ENCODE measurements around the gene C19orf67.

Gene C19orf67

GRCh38 chr19:14081797-14082674, 3.5 kb downstream of the C19orf67 start:
- H3K4me3 ChIP-seq (ENCODE audit: low read depth in 1 of 2, low read length in 2 of 2): peak overlapping the region; percentile 83 to 91
- H3K9me3 ChIP-seq (ENCODE audit: control insufficient read depth in 1 of 2, low read length in 2 of 2): no peaks in the 10 kb centered on the region
- peak overlapping the region; percentile 94 for H3K27ac ChIP-seq (ENCODE audit: low read length)
- no peaks in the 10 kb centered on the region for H3K36me3 ChIP-seq (ENCODE audit: control insufficient read depth in 1 of 2, insufficient read depth in 2 of 2, low read length in 2 of 2)
- H3K4me1 ChIP-seq (ENCODE audit: control insufficient read depth in 1 of 2, insufficient read depth in 2 of 2, low read length in 2 of 2): peaks cover 7 to 18% of the 10 kb centered on the region in 2 donors
- H3K27me3 ChIP-seq (ENCODE audit: low read depth, low read length): no peaks in the 10 kb centered on the region

GRCh38 chr19:14080887-14081796, 4.4 kb downstream of the C19orf67 start:
- Histone ChIP-seq H3K9me3 (ENCODE audit: control insufficient read depth in 1 of 2, low read length in 2 of 2) (no peaks in the 10 kb centered on the region), H3K36me3 (ENCODE audit: control insufficient read depth in 1 of 2, insufficient read depth in 2 of 2, low read length in 2 of 2) (no peaks in the 10 kb centered on the region), H3K4me3 (ENCODE audit: low read depth in 1 of 2, low read length in 2 of 2) (peak overlapping the region; percentile 83 to 91), H3K27me3 (ENCODE audit: low read depth, low read length) (no peaks in the 10 kb centered on the region), H3K4me1 (ENCODE audit: control insufficient read depth in 1 of 2, insufficient read depth in 2 of 2, low read length in 2 of 2) (peaks cover 7 to 18% of the 10 kb centered on the region in 2 donors), H3K27ac (ENCODE audit: low read length) (peak overlapping the region; percentile 94)

GRCh38 chr19:14078411-14078810, 7.2 kb downstream of the C19orf67 start:
- H3K4me3 ChIP-seq (ENCODE audit: low read depth in 1 of 2, low read length in 2 of 2): no peak overlapping the region
- no peaks in the 10 kb centered on the region for H3K9me3 ChIP-seq (ENCODE audit: control insufficient read depth in 1 of 2, low read length in 2 of 2)
- H3K4me1 ChIP-seq (ENCODE audit: control insufficient read depth in 1 of 2, insufficient read depth in 2 of 2, low read length in 2 of 2): peaks cover 7 to 31% of the 10 kb centered on the region in 2 donors
- no peak overlapping the region for H3K27ac ChIP-seq (ENCODE audit: low read length)
- no peaks in the 10 kb centered on the region for H3K27me3 ChIP-seq (ENCODE audit: low read depth, low read length)
- H3K36me3 ChIP-seq (ENCODE audit: control insufficient read depth in 1 of 2, insufficient read depth in 2 of 2, low read length in 2 of 2): no peaks in the 10 kb centered on the region

- H3K27me3 ChIP-seq (ENCODE audit: low read depth, low read length): no peaks in the 10 kb centered on the region
- peak overlapping the region; percentile 70 for H3K27ac ChIP-seq (ENCODE audit: low read length)
- peak overlapping the region; percentile 72 to 87 for H3K4me3 ChIP-seq (ENCODE audit: low read depth in 1 of 2, low read length in 2 of 2)
- no peaks in the 10 kb centered on the region for H3K36me3 ChIP-seq (ENCODE audit: control insufficient read depth in 1 of 2, insufficient read depth in 2 of 2, low read length in 2 of 2)
- no peaks in the 10 kb centered on the region for H3K9me3 ChIP-seq (ENCODE audit: control insufficient read depth in 1 of 2, low read length in 2 of 2)
- H3K4me1 ChIP-seq (ENCODE audit: control insufficient read depth in 1 of 2, insufficient read depth in 2 of 2, low read length in 2 of 2): peaks cover 0 to 30% of the 10 kb centered on the region in 2 donors
Observed at GRCh38 chr19:14073925-14074838, 11.4 kb downstream of the C19orf67 start.

GRCh38 chr19:14073261-14073924, 12.2 kb downstream of the C19orf67 start:
- H3K36me3 ChIP-seq (ENCODE audit: control insufficient read depth in 1 of 2, insufficient read depth in 2 of 2, low read length in 2 of 2): no peaks in the 10 kb centered on the region
- H3K27ac ChIP-seq (ENCODE audit: low read length): peak overlapping the region; percentile 70
- H3K9me3 ChIP-seq (ENCODE audit: control insufficient read depth in 1 of 2, low read length in 2 of 2): no peaks in the 10 kb centered on the region
- H3K4me3 ChIP-seq (ENCODE audit: low read depth in 1 of 2, low read length in 2 of 2): peak overlapping the region; percentile 72 to 87
- H3K4me1 ChIP-seq (ENCODE audit: control insufficient read depth in 1 of 2, insufficient read depth in 2 of 2, low read length in 2 of 2): peaks cover 0 to 30% of the 10 kb centered on the region in 2 donors
- H3K27me3 ChIP-seq (ENCODE audit: low read depth, low read length): no peaks in the 10 kb centered on the region

- Histone ChIP-seq H3K4me3 (ENCODE audit: low read depth in 1 of 2, low read length in 2 of 2) (peak within 1 kb of the TSS; percentile 72 to 87), H3K4me1 (ENCODE audit: control insufficient read depth in 1 of 2, insufficient read depth in 2 of 2, low read length in 2 of 2) (peaks cover 0 to 30% of the 10 kb centered on the region in 2 donors), H3K36me3 (ENCODE audit: control insufficient read depth in 1 of 2, insufficient read depth in 2 of 2, low read length in 2 of 2) (no peaks in the 10 kb centered on the region), H3K9me3 (ENCODE audit: control insufficient read depth in 1 of 2, low read length in 2 of 2) (no peaks in the 10 kb centered on the region), H3K27ac (ENCODE audit: low read length) (peak within 1 kb of the TSS; percentile 70), H3K27me3 (ENCODE audit: low read depth, low read length) (no peaks in the 10 kb centered on the region)
Observed at GRCh38 chr19:14072535-14073260, 12.9 kb downstream of the C19orf67 start, which contains the start of gene MISP3. MISP3 (plus strand) TSS chr19:14072786; CDS start chr19:14073310, 524 bp downstream.

- Histone ChIP-seq H3K4me1 (ENCODE audit: control insufficient read depth in 1 of 2, insufficient read depth in 2 of 2, low read length in 2 of 2) (peaks cover 0 to 28% of the 10 kb centered on the region in 2 donors), H3K27me3 (ENCODE audit: low read depth, low read length) (no peaks in the 10 kb centered on the region), H3K27ac (ENCODE audit: low read length) (no peak overlapping the region), H3K36me3 (ENCODE audit: control insufficient read depth in 1 of 2, insufficient read depth in 2 of 2, low read length in 2 of 2) (no peaks in the 10 kb centered on the region), H3K9me3 (ENCODE audit: control insufficient read depth in 1 of 2, low read length in 2 of 2) (no peaks in the 10 kb centered on the region), H3K4me3 (ENCODE audit: low read depth in 1 of 2, low read length in 2 of 2) (no peak overlapping the region)
Observed at GRCh38 chr19:14070268-14071050, 15.1 kb downstream of the C19orf67 start.

- Histone ChIP-seq H3K9me3 (ENCODE audit: control insufficient read depth in 1 of 2, low read length in 2 of 2) (no peaks in the 10 kb centered on the region), H3K4me3 (ENCODE audit: low read depth in 1 of 2, low read length in 2 of 2) (no peak overlapping the region)
Observed at GRCh38 chr19:14066134-14066533, 19.4 kb downstream of the C19orf67 start.

GRCh38 chr19:14063105-14063504, 22.5 kb downstream of the C19orf67 start:
- Histone ChIP-seq H3K36me3 (ENCODE audit: control insufficient read depth in 1 of 2, insufficient read depth in 2 of 2, low read length in 2 of 2) (no peaks in the 10 kb centered on the region), H3K4me1 (ENCODE audit: control insufficient read depth in 1 of 2, insufficient read depth in 2 of 2, low read length in 2 of 2) (peaks cover 0 to 2% of the 10 kb centered on the region in 2 donors), H3K9me3 (ENCODE audit: control insufficient read depth in 1 of 2, low read length in 2 of 2) (no peaks in the 10 kb centered on the region), H3K27ac (ENCODE audit: low read length) (no peak overlapping the region), H3K27me3 (ENCODE audit: low read depth, low read length) (peaks cover 19% of the 10 kb centered on the region), H3K4me3 (ENCODE audit: low read depth in 1 of 2, low read length in 2 of 2) (no peak overlapping the region)

More at GRCh38 chr19:14066134-14066533, 19.4 kb downstream of the C19orf67 start:
- no peaks in the 10 kb centered on the region for H3K4me1 ChIP-seq (ENCODE audit: control insufficient read depth in 1 of 2, insufficient read depth in 2 of 2, low read length in 2 of 2)
- no peaks in the 10 kb centered on the region for H3K36me3 ChIP-seq (ENCODE audit: control insufficient read depth in 1 of 2, insufficient read depth in 2 of 2, low read length in 2 of 2)
- no peak overlapping the region for H3K27ac ChIP-seq (ENCODE audit: low read length)
- H3K27me3 ChIP-seq (ENCODE audit: low read depth, low read length): peaks cover 4% of the 10 kb centered on the region
